Measurements from ENCODE around the gene PEX6.

- no peak for TF ChIP-seq CTCF (conservative IDR thresholded peaks at IDR 0.05; ENCODE audit: low read length)
- no peak for TF ChIP-seq EZH2phosphoT487 (IDR thresholded peaks at IDR 0.05; ENCODE audit: borderline replicate concordance)
Measured at GRCh38 chr6:42969431-42969830, 9.6 kb downstream of the PEX6 start.

Measured in Loucy (cell line).